Measurements from ENCODE around the gene VAV2. TPM values are rescaled to one million over a fixed set of nuclear protein-coding genes. Genes with fewer than 3 reads are reported as not detected.
A peak's percentile ranks its signal among the peaks of the same experiment; 100 is the strongest.

The VAV2 gene
- total RNA-seq, 1 donor from 2014 or later: 80.6 TPM

- H3K36me3 Mint-ChIP-seq (ENCODE audit: insufficient read depth): peaks cover 12% of the 10 kb centered on the region
- no peak overlapping the region for H3K4me3 Mint-ChIP-seq (ENCODE audit: low read depth)
- H3K27me3 Mint-ChIP-seq: no peaks in the 10 kb centered on the region
- H3K9me3 Mint-ChIP-seq (ENCODE audit: low read depth): no peaks in the 10 kb centered on the region
- H3K4me1 Mint-ChIP-seq (ENCODE audit: low read depth): no peaks in the 10 kb centered on the region
- H3K27ac Mint-ChIP-seq: no peak overlapping the region
- TF ChIP-seq, protein P1, sequence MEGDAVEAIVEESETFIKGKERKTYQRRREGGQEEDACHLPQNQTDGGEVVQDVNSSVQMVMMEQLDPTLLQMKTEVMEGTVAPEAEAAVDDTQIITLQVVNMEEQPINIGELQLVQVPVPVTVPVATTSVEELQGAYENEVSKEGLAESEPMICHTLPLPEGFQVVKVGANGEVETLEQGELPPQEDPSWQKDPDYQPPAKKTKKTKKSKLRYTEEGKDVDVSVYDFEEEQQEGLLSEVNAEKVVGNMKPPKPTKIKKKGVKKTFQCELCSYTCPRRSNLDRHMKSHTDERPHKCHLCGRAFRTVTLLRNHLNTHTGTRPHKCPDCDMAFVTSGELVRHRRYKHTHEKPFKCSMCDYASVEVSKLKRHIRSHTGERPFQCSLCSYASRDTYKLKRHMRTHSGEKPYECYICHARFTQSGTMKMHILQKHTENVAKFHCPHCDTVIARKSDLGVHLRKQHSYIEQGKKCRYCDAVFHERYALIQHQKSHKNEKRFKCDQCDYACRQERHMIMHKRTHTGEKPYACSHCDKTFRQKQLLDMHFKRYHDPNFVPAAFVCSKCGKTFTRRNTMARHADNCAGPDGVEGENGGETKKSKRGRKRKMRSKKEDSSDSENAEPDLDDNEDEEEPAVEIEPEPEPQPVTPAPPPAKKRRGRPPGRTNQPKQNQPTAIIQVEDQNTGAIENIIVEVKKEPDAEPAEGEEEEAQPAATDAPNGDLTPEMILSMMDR (IDR thresholded peaks at IDR 0.05; ENCODE audit: unreplicated experiment): no peak
- no peak for DNase-seq (ENCODE audit: low spot score, unreplicated experiment)
Measured at GRCh38 chr9:133852431-133852830, 139.7 kb downstream of the VAV2 start.

DNA sequence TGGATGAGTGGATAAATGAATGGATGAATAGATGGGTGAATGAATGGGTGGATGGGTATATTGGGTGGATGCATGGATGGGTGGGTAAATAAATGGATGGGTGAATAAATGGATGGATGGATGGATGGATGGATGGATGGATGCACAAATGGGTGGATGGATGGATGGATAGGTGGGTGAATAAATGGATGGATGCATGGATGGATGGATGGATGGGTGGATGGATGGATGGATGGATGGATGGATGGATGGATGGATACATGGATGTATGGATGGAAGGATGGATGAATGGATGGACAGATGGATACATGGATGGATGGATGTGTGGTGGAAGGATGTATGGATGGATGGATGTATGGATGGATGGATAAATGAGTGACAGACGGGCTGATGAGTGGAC is 140.4 kb downstream of the VAV2 start:
- Mint-ChIP-seq H3K9me3 (ENCODE audit: low read depth) (no peaks in the 10 kb centered on the region), H3K27me3 (no peaks in the 10 kb centered on the region), H3K4me3 (ENCODE audit: low read depth) (no peak overlapping the region), H3K4me1 (ENCODE audit: low read depth) (no peaks in the 10 kb centered on the region), H3K36me3 (ENCODE audit: insufficient read depth) (peaks cover 9% of the 10 kb centered on the region), H3K27ac (no peak overlapping the region)
- TF ChIP-seq, protein P1 (IDR thresholded peaks at IDR 0.05; ENCODE audit: unreplicated experiment): no peak
- DNase-seq (ENCODE audit: low spot score, unreplicated experiment): no peak

- Mint-ChIP-seq H3K9me3 (ENCODE audit: low read depth) (no peaks in the 10 kb centered on the region), H3K27me3 (no peaks in the 10 kb centered on the region), H3K36me3 (ENCODE audit: insufficient read depth) (peaks cover 6% of the 10 kb centered on the region), H3K27ac (peak overlapping the region; percentile 16), H3K4me3 (ENCODE audit: low read depth) (no peak overlapping the region), H3K4me1 (ENCODE audit: low read depth) (no peaks in the 10 kb centered on the region)
- TF ChIP-seq, protein P1 (IDR thresholded peaks at IDR 0.05; ENCODE audit: unreplicated experiment): no peak
- no peak for DNase-seq (ENCODE audit: low spot score, unreplicated experiment)
Measured at GRCh38 chr9:133850937-133851336, 141.2 kb downstream of the VAV2 start.

- H3K4me1 Mint-ChIP-seq (ENCODE audit: low read depth): no peaks in the 10 kb centered on the region
- no peaks in the 10 kb centered on the region for H3K9me3 Mint-ChIP-seq (ENCODE audit: low read depth)
- H3K27ac Mint-ChIP-seq: no peak overlapping the region
- DNase-seq (ENCODE audit: low spot score, unreplicated experiment): no peak
- TF ChIP-seq, protein P1 (IDR thresholded peaks at IDR 0.05; ENCODE audit: unreplicated experiment): no peak
- H3K27me3 Mint-ChIP-seq: no peaks in the 10 kb centered on the region
- H3K36me3 Mint-ChIP-seq (ENCODE audit: insufficient read depth): peaks cover 4% of the 10 kb centered on the region
- H3K4me3 Mint-ChIP-seq (ENCODE audit: low read depth): no peak overlapping the region
Measured at GRCh38 chr9:133850161-133850560, 142.0 kb downstream of the VAV2 start.

- Mint-ChIP-seq H3K4me1 (ENCODE audit: low read depth) (no peaks in the 10 kb centered on the region), H3K9me3 (ENCODE audit: low read depth) (no peaks in the 10 kb centered on the region), H3K4me3 (ENCODE audit: low read depth) (no peak overlapping the region), H3K27ac (no peak overlapping the region), H3K27me3 (no peaks in the 10 kb centered on the region), H3K36me3 (ENCODE audit: insufficient read depth) (peaks cover 4% of the 10 kb centered on the region)
- no peak for DNase-seq (ENCODE audit: low spot score, unreplicated experiment)
- TF ChIP-seq, protein P1 (IDR thresholded peaks at IDR 0.05; ENCODE audit: unreplicated experiment): no peak
Measured at GRCh38 chr9:133849110-133849670, 142.9 kb downstream of the VAV2 start.

All from progenitor cell of endocrine pancreas (in vitro differentiated cells).